CD4-positive, alpha-beta T cell (primary cell): ENCODE measurements around the gene C11orf86. TPM values are rescaled to one million over a fixed set of nuclear protein-coding genes. Genes with fewer than 3 reads are reported as not detected.

Experiments used
- ATAC-seq: fragments of 200-7000 bp; cut with Tn5 transposase; one replicate; pipeline ENCODE4 v1.10.0; 2022; ENCODE audit warnings: mild to moderate bottlenecking; ENCODE audit not compliant: poor library complexity
- CTCF ChIA-PET: fragments of 350-600 bp; sonication (Branson Sonifier 250); formaldehyde crosslinking; loops from one replicate; lab custom pipeline; 2021; ENCODE audit warnings: antibody characterized with exemption, inconsistent platforms; lab: Charles Lee
- POLR2A ChIA-PET: fragments of 350-600 bp; sonication (Branson Sonifier 250); formaldehyde crosslinking; loops from one replicate; lab custom pipeline; 2021; ENCODE audit warnings: antibody characterized with exemption, inconsistent platforms; lab: Charles Lee
- DNase-seq, 14 experiments: peaks; one replicate each; pipeline ENCODE4 v3.0.0-alpha.2; 2013 to 2020; ENCODE audit warnings: mixed read lengths in 2 of 14
- H3K27ac ChIP-seq, 2 donors: one replicate each; pipeline versions ENCODE4 v1.5.1 to v1.7.0; 2013; ENCODE audit warnings: low read length in 2 of 2, low read depth in 1 of 2, mild to moderate bottlenecking in 1 of 2
- H3K27me3 ChIP-seq, 2 experiments: 1 replicate in 1 of 2; 2 replicates in 1 of 2; pipeline versions ENCODE4 v1.6.1 to v1.7.0; 2013; ENCODE audit warnings: low read length in 2 of 2, control low read depth in 1 of 2, mild to moderate bottlenecking in 1 of 2, moderate library complexity in 1 of 2; ENCODE audit not compliant: insufficient read depth in 2 of 2, control insufficient read depth in 1 of 2
- H3K36me3 ChIP-seq: one replicate; pipeline ENCODE4 v1.6.1; 2013; ENCODE audit warnings: low read length, control low read depth; ENCODE audit not compliant: insufficient read depth
- H3K4me1 ChIP-seq: one replicate; pipeline ENCODE4 v1.6.1; 2013; ENCODE audit warnings: low read length, control low read depth; ENCODE audit not compliant: insufficient read depth
- H3K4me3 ChIP-seq: one replicate; pipeline ENCODE4 v1.5.1; 2013; ENCODE audit warnings: mild to moderate bottlenecking, low read length, moderate library complexity
- H3K9me3 ChIP-seq, 2 experiments: 1 replicate in 1 of 2; 2 replicates in 1 of 2; pipeline versions ENCODE4 v1.6.1 to v1.7.0; 2013; ENCODE audit warnings: low read length in 2 of 2, mild to moderate bottlenecking in 2 of 2, control low read depth in 1 of 2, moderate library complexity in 1 of 2; ENCODE audit not compliant: control insufficient read depth in 1 of 2, insufficient read depth in 1 of 2
- H3K27ac Mint-ChIP-seq: one replicate; pipeline ENCODE4 v1.8.0; 2020; ENCODE audit warnings: mixed read lengths
- H3K27me3 Mint-ChIP-seq: one replicate; pipeline ENCODE4 v1.8.0; 2021; ENCODE audit warnings: mixed read lengths
- H3K36me3 Mint-ChIP-seq: one replicate; pipeline ENCODE4 v1.8.0; 2021; ENCODE audit warnings: low read depth, mixed read lengths
- H3K4me1 Mint-ChIP-seq: one replicate; pipeline ENCODE4 v1.8.0; 2021; ENCODE audit warnings: low read depth, mixed read lengths
- H3K4me3 Mint-ChIP-seq: one replicate; pipeline ENCODE4 v1.8.0; 2020; ENCODE audit warnings: mild to moderate bottlenecking, mixed read lengths
- H3K9me3 Mint-ChIP-seq: one replicate; pipeline ENCODE4 v1.8.0; 2020; ENCODE audit warnings: mixed read lengths
- intact Hi-C, 2 experiments: fragments of 100-400 bp; cut with DNase I in 1 of 2; cut with micrococcal nuclease in 1 of 2; formaldehyde crosslinking; loops; one replicate each; pipeline versions ENCODE4 v1.15.1 to v1.9.0; 2023 to 2025; cut with DNase I, micrococcal nuclease
- total RNA-seq, 174 experiments: library from RNA in 2 of 174; stranded (reverse) in 2 of 174; gene quantifications; one replicate each; pipeline ENCODE4 v1.2.3 and lab custom pipeline; 2021 to 2026
- TF ChIP-seq, protein P1 (sequence below): fragments of 200-600 bp; IDR thresholded peaks from one replicate; pipeline ENCODE4 v1.8.0; 2022; ENCODE audit warnings: antibody characterized with exemption, mild to moderate bottlenecking

The C11orf86 gene
- total RNA-seq, 2 experiments from 2014 or later, result not detected

DNA sequence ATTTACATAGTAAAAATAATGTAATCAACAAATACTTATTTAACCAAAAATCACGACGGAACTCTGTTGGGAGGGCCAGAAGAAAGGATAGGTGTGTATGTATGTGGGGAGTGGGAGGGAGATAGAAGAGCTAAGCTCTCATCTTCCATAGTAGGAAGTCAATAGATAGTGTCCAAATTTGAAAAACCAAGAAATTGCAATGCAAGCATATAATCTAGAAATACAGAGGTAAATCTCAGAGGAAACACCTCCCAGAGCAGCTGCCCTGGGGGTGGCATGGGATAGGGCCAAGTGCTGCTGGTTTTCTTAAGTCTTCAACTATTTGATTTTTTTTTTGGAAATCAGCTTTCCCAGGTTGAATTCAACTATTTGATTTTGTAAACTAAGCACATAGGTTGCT, 16.9 kb downstream of the C11orf86 start:
- no peak for ATAC-seq
- POLR2A ChIA-PET, result no interaction called here

GRCh38 chr11:66996609-66997273, 21.6 kb downstream of the C11orf86 start:
- Mint-ChIP-seq H3K36me3 (no peaks in the 10 kb centered on the region), H3K4me3 (no peak overlapping the region), H3K27ac (no peak overlapping the region), H3K9me3 (no peaks in the 10 kb centered on the region), H3K4me1 (no peaks in the 10 kb centered on the region), H3K27me3 (peaks cover 12% of the 10 kb centered on the region)
- ATAC-seq (no peak), DNase-seq (no peak)
- Histone ChIP-seq H3K4me3 (no peak overlapping the region), H3K36me3 (no peaks in the 10 kb centered on the region), H3K4me1 (no peaks in the 10 kb centered on the region), H3K9me3 (no peaks in the 10 kb centered on the region), H3K27ac (no peak overlapping the region), H3K27me3 (peaks cover 0 to 3% of the 10 kb centered on the region in 2 experiments)
- TF ChIP-seq, protein P1, sequence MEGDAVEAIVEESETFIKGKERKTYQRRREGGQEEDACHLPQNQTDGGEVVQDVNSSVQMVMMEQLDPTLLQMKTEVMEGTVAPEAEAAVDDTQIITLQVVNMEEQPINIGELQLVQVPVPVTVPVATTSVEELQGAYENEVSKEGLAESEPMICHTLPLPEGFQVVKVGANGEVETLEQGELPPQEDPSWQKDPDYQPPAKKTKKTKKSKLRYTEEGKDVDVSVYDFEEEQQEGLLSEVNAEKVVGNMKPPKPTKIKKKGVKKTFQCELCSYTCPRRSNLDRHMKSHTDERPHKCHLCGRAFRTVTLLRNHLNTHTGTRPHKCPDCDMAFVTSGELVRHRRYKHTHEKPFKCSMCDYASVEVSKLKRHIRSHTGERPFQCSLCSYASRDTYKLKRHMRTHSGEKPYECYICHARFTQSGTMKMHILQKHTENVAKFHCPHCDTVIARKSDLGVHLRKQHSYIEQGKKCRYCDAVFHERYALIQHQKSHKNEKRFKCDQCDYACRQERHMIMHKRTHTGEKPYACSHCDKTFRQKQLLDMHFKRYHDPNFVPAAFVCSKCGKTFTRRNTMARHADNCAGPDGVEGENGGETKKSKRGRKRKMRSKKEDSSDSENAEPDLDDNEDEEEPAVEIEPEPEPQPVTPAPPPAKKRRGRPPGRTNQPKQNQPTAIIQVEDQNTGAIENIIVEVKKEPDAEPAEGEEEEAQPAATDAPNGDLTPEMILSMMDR, result no peak
- CTCF ChIA-PET, result no interaction called here
- POLR2A ChIA-PET, result no interaction called here
- intact Hi-C loops, result no loop called here

More for the DNA sequence above, 16.9 kb downstream of the C11orf86 start:
- no peaks in the 10 kb centered on the region for H3K36me3 ChIP-seq
- no peaks in the 10 kb centered on the region for H3K4me1 ChIP-seq
- H3K4me3 ChIP-seq, result no peak overlapping the region
- Mint-ChIP-seq H3K27me3 (peaks cover 10% of the 10 kb centered on the region), H3K4me3 (no peak overlapping the region), H3K4me1 (no peaks in the 10 kb centered on the region), H3K27ac (no peak overlapping the region), H3K36me3 (no peaks in the 10 kb centered on the region), H3K9me3 (no peaks in the 10 kb centered on the region)
- no peak overlapping the region for H3K27ac ChIP-seq
- TF ChIP-seq, protein P1, result no peak
- CTCF ChIA-PET, result no interaction called here
- intact Hi-C loops, result no loop called here
- DNase-seq, result no peak
- no peaks in the 10 kb centered on the region for H3K9me3 ChIP-seq
- H3K27me3 ChIP-seq, result peaks cover 0 to 3% of the 10 kb centered on the region in 2 experiments

DNA sequence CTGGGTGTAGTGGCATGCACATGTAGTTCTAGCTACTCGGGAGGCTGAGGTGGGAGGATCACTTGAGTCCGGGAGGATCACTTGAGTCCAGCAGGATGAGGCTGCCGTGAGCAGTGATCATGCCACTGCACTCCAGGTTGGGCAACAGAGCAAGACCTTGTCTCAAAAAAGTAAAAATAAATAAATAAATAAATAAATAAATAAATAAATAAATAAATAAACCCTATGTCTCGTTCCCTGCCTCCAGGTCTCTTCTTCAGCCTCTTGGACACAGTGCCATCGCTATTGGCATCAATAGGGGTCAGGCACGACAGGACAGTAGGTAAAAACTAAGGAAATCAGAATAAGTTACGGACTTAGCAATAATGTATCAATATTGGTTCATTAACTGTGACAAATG, 24.5 kb downstream of the C11orf86 start:
- TF ChIP-seq, protein P1, result no peak
- Mint-ChIP-seq H3K9me3 (no peaks in the 10 kb centered on the region), H3K4me1 (no peaks in the 10 kb centered on the region), H3K27ac (no peak overlapping the region), H3K36me3 (no peaks in the 10 kb centered on the region), H3K4me3 (no peak overlapping the region), H3K27me3 (peaks cover 7% of the 10 kb centered on the region)
- Histone ChIP-seq H3K36me3 (no peaks in the 10 kb centered on the region), H3K27me3 (no peaks in the 10 kb centered on the region), H3K27ac (no peak overlapping the region), H3K4me1 (no peaks in the 10 kb centered on the region), H3K9me3 (no peaks in the 10 kb centered on the region), H3K4me3 (no peak overlapping the region)
- POLR2A ChIA-PET, result no interaction called here
- CTCF ChIA-PET, result no interaction called here
- intact Hi-C loops, result no loop called here
- ATAC-seq (no peak), DNase-seq (no peak)
